GM12864 (cell line): ENCODE measurements around the gene BDKRB1.

ENCODE experiments used
- DNase-seq: peaks from one replicate; pipeline ENCODE4 v3.0.0-alpha.2; 2011; ENCODE audit warnings: low read depth
- H3K4me3 ChIP-seq: 2 replicates; pipeline ENCODE4 v1.5.1; 2011; ENCODE audit warnings: mild to moderate bottlenecking, low read depth, low read length, control low read depth
- CTCF ChIP-seq: IDR thresholded peaks from 2 replicates; pipeline ENCODE4 v1.5.1; 2011; ENCODE audit warnings: low read depth, mild to moderate bottlenecking, moderate library complexity, low read length, control low read depth, inconsistent platforms; ENCODE audit errors: missing control alignments

The BDKRB1 gene

GRCh38 chr14:96250485-96250884 lies 5.5 kb upstream of the BDKRB1 start:
- no peak for DNase-seq
- TF ChIP-seq CTCF = no peak

GRCh38 chr14:96251656-96252155 lies 4.3 kb upstream of the BDKRB1 start:
- TF ChIP-seq CTCF = no peak
- no peak for DNase-seq
- H3K4me3 ChIP-seq = no peak overlapping the region

More at GRCh38 chr14:96250485-96250884, 5.5 kb upstream of the BDKRB1 start:
- H3K4me3 ChIP-seq = no peak overlapping the region

- TF ChIP-seq CTCF = no peak
- H3K4me3 ChIP-seq = no peak overlapping the region
- DNase-seq = no peak
Measured at GRCh38 chr14:96252323-96252998, 3.5 kb upstream of the BDKRB1 start.

- no peak overlapping the region for H3K4me3 ChIP-seq
- no peak for TF ChIP-seq CTCF
- DNase-seq = no peak
Measured at GRCh38 chr14:96252999-96253539, 2.9 kb upstream of the BDKRB1 start.

- H3K4me3 ChIP-seq = no peak overlapping the region
- DNase-seq = no peak
- no peak for TF ChIP-seq CTCF
Measured at GRCh38 chr14:96254687-96255086, 1.3 kb upstream of the BDKRB1 start.

GRCh38 chr14:96256407-96256806 lies 397 bp downstream of the BDKRB1 start:
- TF ChIP-seq CTCF = no peak
- no peak for DNase-seq
- H3K4me3 ChIP-seq = no peak overlapping the region

- no peak for DNase-seq
- no peak overlapping the region for H3K4me3 ChIP-seq
- TF ChIP-seq CTCF = no peak
Measured at GRCh38 chr14:96257056-96257455, 1.0 kb downstream of the BDKRB1 start.
